Measurements from ENCODE around the gene PRKCD. TPM values are rescaled to one million over a fixed set of nuclear protein-coding genes. Genes with fewer than 3 reads are reported as not detected.

Gene PRKCD
- total RNA-seq, 1 donor from 2014 or later: 36.3 TPM

GRCh38 chr3:53171064-53171418 lies 10.0 kb downstream of the PRKCD start:
- TF ChIP-seq CTCF (IDR thresholded peaks at IDR 0.05): no peak
- intact Hi-C loops (cut with DNase I): no loop called here
- H3K4me1 ChIP-seq: peaks cover 5 to 16% of the 10 kb centered on the region in 2 donors
- no peak overlapping the region for H3K4me3 ChIP-seq
- no peak overlapping the region for H3K27ac ChIP-seq
- H3K9me3 ChIP-seq: no peaks in the 10 kb centered on the region
- no peak for DNase-seq (ENCODE audit: low spot score in 2 of 2)
- H3K27me3 ChIP-seq: no peaks in the 10 kb centered on the region
- peaks cover 0 to 13% of the 10 kb centered on the region in 2 donors for H3K36me3 ChIP-seq

GRCh38 chr3:53171827-53172505 lies 11.0 kb downstream of the PRKCD start:
- TF ChIP-seq CTCF (IDR thresholded peaks at IDR 0.05): no peak
- Histone ChIP-seq H3K9me3 (no peaks in the 10 kb centered on the region), H3K36me3 (peaks cover 0 to 15% of the 10 kb centered on the region in 2 donors), H3K4me3 (no peak overlapping the region), H3K27ac (no peak overlapping the region), H3K27me3 (no peaks in the 10 kb centered on the region), H3K4me1 (peaks cover 0 to 8% of the 10 kb centered on the region in 2 donors)
- intact Hi-C loops (cut with DNase I): no loop called here
- no peak for DNase-seq (ENCODE audit: low spot score in 2 of 2)

- no peak overlapping the region for H3K4me3 ChIP-seq
- no peak overlapping the region for H3K27ac ChIP-seq
- intact Hi-C loops (cut with DNase I): no loop called here
- no peaks in the 10 kb centered on the region for H3K4me1 ChIP-seq
- no peaks in the 10 kb centered on the region for H3K9me3 ChIP-seq
- no peak for DNase-seq (ENCODE audit: low spot score in 2 of 2)
- H3K36me3 ChIP-seq: peaks cover 1 to 20% of the 10 kb centered on the region in 2 donors
- H3K27me3 ChIP-seq: no peaks in the 10 kb centered on the region
- no peak for TF ChIP-seq CTCF (IDR thresholded peaks at IDR 0.05)
These were observed 12.1 kb downstream of the PRKCD start for GRCh38 chr3:53173107-53173506.

GRCh38 chr3:53174346-53175250 lies 13.6 kb downstream of the PRKCD start:
- H3K27me3 ChIP-seq: no peaks in the 10 kb centered on the region
- DNase-seq (ENCODE audit: low spot score in 2 of 2): no peak
- no peak overlapping the region for H3K27ac ChIP-seq
- H3K4me3 ChIP-seq: no peak overlapping the region
- intact Hi-C loops (cut with DNase I): no loop called here
- no peaks in the 10 kb centered on the region for H3K4me1 ChIP-seq
- H3K36me3 ChIP-seq: peaks cover 16 to 34% of the 10 kb centered on the region in 2 donors
- no peak for TF ChIP-seq CTCF (IDR thresholded peaks at IDR 0.05)
- no peaks in the 10 kb centered on the region for H3K9me3 ChIP-seq

GRCh38 chr3:53175613-53176540 lies 14.9 kb downstream of the PRKCD start:
- Histone ChIP-seq H3K27me3 (no peaks in the 10 kb centered on the region), H3K4me3 (no peak overlapping the region), H3K36me3 (peaks cover 29 to 47% of the 10 kb centered on the region in 2 donors), H3K27ac (no peak overlapping the region), H3K9me3 (no peaks in the 10 kb centered on the region), H3K4me1 (no peaks in the 10 kb centered on the region)
- no peak for TF ChIP-seq CTCF (IDR thresholded peaks at IDR 0.05)
- intact Hi-C loops (cut with DNase I): no loop called here
- no peak for DNase-seq (ENCODE audit: low spot score in 2 of 2)

All from ascending aorta (tissue), 2 donors.